KMS-11 (cell line): ENCODE measurements around the gene PRDM16.

Experiments
- H2AFZ ChIP-seq: fragments of 200-600 bp; sonication (generic); 2 replicates; pipeline ENCODE4 v1.6.1; 2016; ENCODE audit warnings: antibody characterized with exemption, mixed run types, low read depth
- H3K27ac ChIP-seq: fragments of 200-600 bp; sonication (generic); 2 replicates; pipeline ENCODE4 v1.6.1; 2016; ENCODE audit warnings: mild to moderate bottlenecking, mixed run types
- H3K27me3 ChIP-seq: fragments of 200-600 bp; sonication (generic); 2 replicates; pipeline ENCODE4 v1.6.1; 2017; ENCODE audit warnings: mild to moderate bottlenecking, low read depth, mixed run types, moderate library complexity; ENCODE audit not compliant: insufficient read depth
- H3K36me3 ChIP-seq: fragments of 200-600 bp; sonication (generic); 2 replicates; pipeline ENCODE4 v1.6.1; 2017; ENCODE audit warnings: mild to moderate bottlenecking, mixed run types; ENCODE audit not compliant: insufficient read depth
- H3K4me1 ChIP-seq: fragments of 200-600 bp; sonication (generic); 2 replicates; pipeline ENCODE4 v1.6.1; 2016; ENCODE audit warnings: mild to moderate bottlenecking, low read depth, mixed run types; ENCODE audit not compliant: poor library complexity, severe bottlenecking
- H3K4me2 ChIP-seq: fragments of 200-600 bp; sonication (generic); 2 replicates; pipeline ENCODE4 v1.7.0; 2016; ENCODE audit warnings: mild to moderate bottlenecking, mixed run types
- H3K4me3 ChIP-seq: fragments of 200-600 bp; sonication (generic); IDR thresholded peaks from 2 replicates; pipeline ENCODE4 v1.6.1; 2017; ENCODE audit warnings: low read depth, low read length, mixed read lengths; ENCODE audit not compliant: insufficient read depth
- H3K79me2 ChIP-seq: fragments of 200-600 bp; sonication (generic); 2 replicates; pipeline ENCODE4 v1.6.1; 2016; ENCODE audit warnings: low read depth, mixed run types; ENCODE audit not compliant: insufficient read depth
- H3K9ac ChIP-seq: fragments of 200-600 bp; sonication (generic); 2 replicates; pipeline ENCODE4 v1.6.1; 2016; ENCODE audit warnings: mild to moderate bottlenecking, mixed run types
- H4K20me1 ChIP-seq: fragments of 200-600 bp; sonication (generic); 2 replicates; pipeline ENCODE4 v1.6.1; 2016; ENCODE audit warnings: mild to moderate bottlenecking, mixed run types; ENCODE audit not compliant: insufficient read depth
- TF ChIP-seq, protein P1 (sequence below): fragments of 200-600 bp; sonication (generic); conservative IDR thresholded peaks from 2 replicates; pipeline ENCODE4 v1.6.1; 2017; ENCODE audit warnings: low read depth, mild to moderate bottlenecking, antibody characterized with exemption, low read length, moderate library complexity, mixed read lengths

The PRDM16 gene

DNA sequence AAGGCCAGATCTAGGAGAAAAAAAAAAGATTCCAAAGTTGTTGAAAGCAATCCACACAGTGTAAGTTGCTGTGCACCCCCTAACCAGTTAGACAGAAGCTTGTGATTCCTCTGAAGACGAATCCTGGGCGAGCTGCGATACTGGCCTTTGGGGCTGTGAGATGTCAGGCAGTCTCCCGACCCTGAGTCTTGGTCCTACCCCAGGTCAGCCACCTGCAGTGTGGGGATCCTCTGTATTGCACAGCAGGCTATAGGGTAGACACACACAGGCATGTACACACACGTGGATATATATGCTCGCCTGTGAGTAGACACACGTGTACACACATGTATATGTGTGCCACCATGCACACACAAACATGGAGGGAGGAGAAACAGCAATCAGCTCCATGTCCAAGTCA lies 34.8 kb upstream of the PRDM16 start:
- peaks cover 22% of the 10 kb centered on the region; the same call in 1 of the 2 replicates for H3K27me3 ChIP-seq
- no peaks in the 10 kb centered on the region for H4K20me1 ChIP-seq
- H3K9ac ChIP-seq: no peak overlapping the region

DNA sequence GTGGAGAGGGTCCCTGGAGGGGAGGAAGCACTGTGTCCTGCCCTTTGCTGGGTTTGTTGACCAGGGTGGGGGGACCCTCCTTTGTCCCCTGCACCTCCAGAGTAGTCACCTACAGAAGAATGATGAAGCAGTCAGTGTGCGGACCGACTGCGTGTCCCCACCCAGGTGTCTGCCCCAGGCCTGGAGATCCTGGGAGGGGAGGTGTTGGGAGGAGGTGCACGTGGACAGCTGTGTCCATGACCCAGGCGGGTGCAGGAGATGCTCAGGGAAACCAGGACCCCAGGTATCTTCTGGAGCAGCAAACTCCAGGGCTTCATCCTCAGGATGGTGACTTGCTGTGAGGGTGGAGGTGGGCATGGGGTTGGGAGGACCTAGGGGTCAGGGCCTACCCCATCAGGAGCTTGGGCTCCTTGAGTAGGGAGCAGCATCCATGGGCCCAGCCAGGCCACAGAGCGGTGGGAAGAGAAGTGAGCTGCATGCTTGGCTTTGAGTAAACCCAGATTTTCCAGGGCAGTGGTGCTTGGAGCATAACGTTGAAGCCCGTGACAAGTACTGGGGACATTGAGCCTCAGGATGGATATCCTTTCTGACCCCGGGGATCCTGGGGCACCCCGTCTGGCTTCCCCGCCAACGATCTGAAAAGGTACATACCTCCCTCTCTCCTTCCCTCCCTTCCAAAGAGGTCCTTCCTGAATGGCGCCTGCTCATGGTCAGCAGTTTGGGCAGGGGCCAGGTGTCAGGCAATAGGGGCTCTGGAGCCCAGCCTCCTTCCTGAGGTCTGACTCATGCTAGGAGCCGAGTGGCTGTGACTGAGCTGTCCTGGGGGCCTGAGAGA lies 34.1 kb upstream of the PRDM16 start:
- H2AFZ ChIP-seq: no peak overlapping the region
- no peak overlapping the region for H3K9ac ChIP-seq
- no peaks in the 10 kb centered on the region for H3K4me1 ChIP-seq
- H3K79me2 ChIP-seq: no peaks in the 10 kb centered on the region
- H3K27ac ChIP-seq: no peak overlapping the region
- peaks cover 15% of the 10 kb centered on the region; the same call in 1 of the 2 replicates for H3K27me3 ChIP-seq
- no peaks in the 10 kb centered on the region for H4K20me1 ChIP-seq
- H3K4me2 ChIP-seq: no peak overlapping the region
- no peak overlapping the region for H3K4me3 ChIP-seq
- TF ChIP-seq, protein P1, sequence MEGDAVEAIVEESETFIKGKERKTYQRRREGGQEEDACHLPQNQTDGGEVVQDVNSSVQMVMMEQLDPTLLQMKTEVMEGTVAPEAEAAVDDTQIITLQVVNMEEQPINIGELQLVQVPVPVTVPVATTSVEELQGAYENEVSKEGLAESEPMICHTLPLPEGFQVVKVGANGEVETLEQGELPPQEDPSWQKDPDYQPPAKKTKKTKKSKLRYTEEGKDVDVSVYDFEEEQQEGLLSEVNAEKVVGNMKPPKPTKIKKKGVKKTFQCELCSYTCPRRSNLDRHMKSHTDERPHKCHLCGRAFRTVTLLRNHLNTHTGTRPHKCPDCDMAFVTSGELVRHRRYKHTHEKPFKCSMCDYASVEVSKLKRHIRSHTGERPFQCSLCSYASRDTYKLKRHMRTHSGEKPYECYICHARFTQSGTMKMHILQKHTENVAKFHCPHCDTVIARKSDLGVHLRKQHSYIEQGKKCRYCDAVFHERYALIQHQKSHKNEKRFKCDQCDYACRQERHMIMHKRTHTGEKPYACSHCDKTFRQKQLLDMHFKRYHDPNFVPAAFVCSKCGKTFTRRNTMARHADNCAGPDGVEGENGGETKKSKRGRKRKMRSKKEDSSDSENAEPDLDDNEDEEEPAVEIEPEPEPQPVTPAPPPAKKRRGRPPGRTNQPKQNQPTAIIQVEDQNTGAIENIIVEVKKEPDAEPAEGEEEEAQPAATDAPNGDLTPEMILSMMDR: no peak
- H3K36me3 ChIP-seq: no peaks in the 10 kb centered on the region

More for the DNA sequence above, 34.8 kb upstream of the PRDM16 start:
- no peaks in the 10 kb centered on the region for H3K79me2 ChIP-seq
- H3K4me1 ChIP-seq: no peaks in the 10 kb centered on the region
- H3K36me3 ChIP-seq: no peaks in the 10 kb centered on the region
- no peak overlapping the region for H2AFZ ChIP-seq
- TF ChIP-seq, protein P1: no peak
- H3K27ac ChIP-seq: no peak overlapping the region
- no peak overlapping the region for H3K4me3 ChIP-seq
- no peak overlapping the region for H3K4me2 ChIP-seq

DNA sequence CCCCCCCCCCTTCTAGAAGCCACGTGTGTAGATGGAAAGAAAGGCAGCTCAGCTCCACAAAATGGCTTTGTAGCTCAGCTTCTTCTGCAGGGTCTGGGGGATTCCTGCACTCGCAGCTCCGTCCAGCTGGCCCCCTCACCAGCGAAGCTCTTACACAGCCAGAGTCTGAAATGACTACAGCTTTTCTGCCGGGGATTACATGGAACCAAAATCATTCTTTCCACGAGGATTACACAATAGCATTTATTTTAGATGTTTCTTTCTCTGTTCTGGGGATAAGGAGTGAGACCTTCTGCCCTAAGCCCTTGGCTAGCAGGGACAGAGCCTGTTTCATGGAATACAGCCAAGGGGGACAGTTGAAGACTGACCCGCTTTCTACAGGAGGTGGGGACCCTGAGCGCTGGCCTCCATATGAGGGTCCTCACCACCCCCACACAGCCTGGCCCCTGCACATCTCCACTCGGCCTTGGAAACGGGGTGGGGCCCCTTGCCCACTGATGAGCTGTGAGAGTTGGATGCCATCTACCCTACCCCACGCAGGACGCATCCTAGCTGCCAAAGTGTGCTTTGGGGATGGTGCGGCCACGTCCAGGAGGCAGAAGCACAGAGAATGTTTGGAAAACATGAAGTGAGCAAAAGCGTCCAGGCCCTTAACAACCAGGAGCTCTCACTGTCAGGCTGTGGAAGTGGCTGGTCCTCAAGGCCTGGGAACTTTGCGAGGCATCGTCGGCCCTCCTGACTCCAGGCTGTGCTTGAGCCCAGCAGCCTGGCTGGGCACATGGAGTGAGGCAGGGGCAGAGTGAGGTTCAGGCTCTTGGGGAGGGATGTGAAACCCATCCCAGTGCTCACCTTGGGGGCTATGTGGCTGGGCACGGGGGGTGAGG lies 33.2 kb upstream of the PRDM16 start:
- H4K20me1 ChIP-seq: no peaks in the 10 kb centered on the region

More for the DNA sequence above, 33.2 kb upstream of the PRDM16 start:
- TF ChIP-seq, protein P1: no peak
- no peaks in the 10 kb centered on the region for H3K4me1 ChIP-seq
- no peaks in the 10 kb centered on the region for H3K79me2 ChIP-seq
- H3K36me3 ChIP-seq: no peaks in the 10 kb centered on the region
- H3K4me2 ChIP-seq: no peak overlapping the region
- peaks cover 19% of the 10 kb centered on the region; the same call in 1 of the 2 replicates for H3K27me3 ChIP-seq
- H2AFZ ChIP-seq: no peak overlapping the region
- H3K4me3 ChIP-seq: no peak overlapping the region
- no peak overlapping the region for H3K27ac ChIP-seq
- no peak overlapping the region for H3K9ac ChIP-seq
